Lower lobe of right lung (tissue), 2 donors: ENCODE measurements around the gene TPO. TPM values are rescaled to one million over a fixed set of nuclear protein-coding genes. Genes with fewer than 3 reads are reported as not detected.

Experiments used
- ATAC-seq, 2 donors: fragments of 200-7000 bp; cut with Tn5 transposase; one replicate each; pipeline ENCODE4 v1.9.1; 2020 to 2022; ENCODE audit warnings: mild to moderate bottlenecking in 2 of 2, moderate library complexity in 2 of 2
- DNase-seq: peaks from one replicate; pipeline ENCODE4 v3.0.0-alpha.2; 2020
- H3K27ac ChIP-seq: fragments of 200-600 bp; one replicate; pipeline ENCODE4 v1.8.0; 2022
- H3K27me3 ChIP-seq: fragments of 200-600 bp; one replicate; pipeline ENCODE4 v1.8.0; 2022; ENCODE audit warnings: low read depth
- H3K36me3 ChIP-seq: fragments of 200-600 bp; one replicate; pipeline ENCODE4 v1.8.0; 2022; ENCODE audit warnings: mild to moderate bottlenecking
- H3K4me1 ChIP-seq: fragments of 200-600 bp; one replicate; pipeline ENCODE4 v1.8.0; 2022
- H3K4me3 ChIP-seq: fragments of 200-600 bp; one replicate; pipeline ENCODE4 v1.8.0; 2022; ENCODE audit warnings: mild to moderate bottlenecking
- H3K9me3 ChIP-seq: fragments of 200-600 bp; one replicate; pipeline ENCODE4 v1.8.0; 2022
- intact Hi-C: fragments of 100-400 bp; cut with DNase I; formaldehyde crosslinking; loops from one replicate; pipeline ENCODE4 v1.11.0; 2022
- total RNA-seq: library from RNA; stranded (reverse); fragmentation: NEBNext Ultra II Directional; extraction: Animal tissue kit (Norgen Biotek cat#: 25700); gene quantifications from one replicate; pipeline ENCODE4 v1.2.1, GENCODE V29; 2021
- TF ChIP-seq, protein P1 (sequence below): fragments of 200-600 bp; IDR thresholded peaks from one replicate; pipeline ENCODE4 v1.8.0; 2022; ENCODE audit warnings: antibody characterized with exemption, mild to moderate bottlenecking
- donor health status: DM: no; HTN: yes; CAD: no; lungs with severe emphysema.

Gene TPO
- total RNA-seq, 1 donor from 2014 or later = 0.21 TPM

DNA sequence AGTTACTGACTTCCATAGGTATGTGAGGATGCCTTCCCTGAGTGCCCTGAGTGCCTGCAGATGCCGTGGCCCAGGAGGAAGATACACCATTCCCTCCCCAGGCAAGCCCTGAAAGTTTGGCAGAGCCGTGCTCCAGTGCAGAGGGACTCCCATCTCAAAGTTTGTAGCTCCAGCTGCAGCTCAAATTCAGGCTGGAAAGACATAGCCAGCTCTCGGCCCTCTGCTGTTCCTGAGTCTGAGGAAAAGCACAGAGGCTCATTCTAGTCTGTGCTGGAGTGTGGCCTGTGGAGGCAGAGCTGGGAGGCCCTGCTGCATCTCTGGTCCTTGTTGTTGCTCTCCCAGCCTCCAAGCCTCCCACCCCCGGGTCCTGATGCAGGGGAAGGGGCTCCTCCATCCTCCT lies 15.9 kb upstream of the TPO start:
- DNase-seq (no peak), ATAC-seq (no peak)
- intact Hi-C loops = no loop called here
- no peaks in the 10 kb centered on the region for H3K9me3 ChIP-seq
- no peaks in the 10 kb centered on the region for H3K27me3 ChIP-seq
- TF ChIP-seq, protein P1, sequence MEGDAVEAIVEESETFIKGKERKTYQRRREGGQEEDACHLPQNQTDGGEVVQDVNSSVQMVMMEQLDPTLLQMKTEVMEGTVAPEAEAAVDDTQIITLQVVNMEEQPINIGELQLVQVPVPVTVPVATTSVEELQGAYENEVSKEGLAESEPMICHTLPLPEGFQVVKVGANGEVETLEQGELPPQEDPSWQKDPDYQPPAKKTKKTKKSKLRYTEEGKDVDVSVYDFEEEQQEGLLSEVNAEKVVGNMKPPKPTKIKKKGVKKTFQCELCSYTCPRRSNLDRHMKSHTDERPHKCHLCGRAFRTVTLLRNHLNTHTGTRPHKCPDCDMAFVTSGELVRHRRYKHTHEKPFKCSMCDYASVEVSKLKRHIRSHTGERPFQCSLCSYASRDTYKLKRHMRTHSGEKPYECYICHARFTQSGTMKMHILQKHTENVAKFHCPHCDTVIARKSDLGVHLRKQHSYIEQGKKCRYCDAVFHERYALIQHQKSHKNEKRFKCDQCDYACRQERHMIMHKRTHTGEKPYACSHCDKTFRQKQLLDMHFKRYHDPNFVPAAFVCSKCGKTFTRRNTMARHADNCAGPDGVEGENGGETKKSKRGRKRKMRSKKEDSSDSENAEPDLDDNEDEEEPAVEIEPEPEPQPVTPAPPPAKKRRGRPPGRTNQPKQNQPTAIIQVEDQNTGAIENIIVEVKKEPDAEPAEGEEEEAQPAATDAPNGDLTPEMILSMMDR = no peak
- no peaks in the 10 kb centered on the region for H3K4me1 ChIP-seq
- no peak overlapping the region for H3K4me3 ChIP-seq
- no peak overlapping the region for H3K27ac ChIP-seq
- H3K36me3 ChIP-seq = no peaks in the 10 kb centered on the region

DNA sequence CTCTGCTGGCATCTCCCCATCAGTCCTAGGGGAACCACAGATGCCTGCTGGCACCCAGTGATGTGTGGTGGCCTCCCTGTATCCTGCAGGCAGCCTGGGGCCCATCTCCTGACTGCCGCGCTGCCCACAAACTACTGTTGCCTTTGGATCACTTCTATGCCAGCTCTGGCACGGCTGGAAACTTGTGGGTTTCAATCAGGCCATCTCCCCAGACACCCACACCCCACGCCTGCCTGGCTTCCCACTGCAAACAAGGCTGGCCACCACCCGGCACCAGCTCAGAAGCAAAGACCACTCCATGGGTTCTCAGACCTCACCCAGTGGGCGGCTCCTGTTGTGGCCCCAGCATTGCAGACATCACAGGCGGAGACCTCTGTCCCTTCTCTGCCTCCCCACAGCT lies 15.1 kb upstream of the TPO start:
- Histone ChIP-seq H3K4me3 (no peak overlapping the region), H3K27me3 (no peaks in the 10 kb centered on the region), H3K27ac (no peak overlapping the region), H3K9me3 (no peaks in the 10 kb centered on the region), H3K4me1 (no peaks in the 10 kb centered on the region), H3K36me3 (no peaks in the 10 kb centered on the region)
- ATAC-seq (no peak), DNase-seq (no peak)
- intact Hi-C loops = no loop called here
- TF ChIP-seq, protein P1 = no peak

DNA sequence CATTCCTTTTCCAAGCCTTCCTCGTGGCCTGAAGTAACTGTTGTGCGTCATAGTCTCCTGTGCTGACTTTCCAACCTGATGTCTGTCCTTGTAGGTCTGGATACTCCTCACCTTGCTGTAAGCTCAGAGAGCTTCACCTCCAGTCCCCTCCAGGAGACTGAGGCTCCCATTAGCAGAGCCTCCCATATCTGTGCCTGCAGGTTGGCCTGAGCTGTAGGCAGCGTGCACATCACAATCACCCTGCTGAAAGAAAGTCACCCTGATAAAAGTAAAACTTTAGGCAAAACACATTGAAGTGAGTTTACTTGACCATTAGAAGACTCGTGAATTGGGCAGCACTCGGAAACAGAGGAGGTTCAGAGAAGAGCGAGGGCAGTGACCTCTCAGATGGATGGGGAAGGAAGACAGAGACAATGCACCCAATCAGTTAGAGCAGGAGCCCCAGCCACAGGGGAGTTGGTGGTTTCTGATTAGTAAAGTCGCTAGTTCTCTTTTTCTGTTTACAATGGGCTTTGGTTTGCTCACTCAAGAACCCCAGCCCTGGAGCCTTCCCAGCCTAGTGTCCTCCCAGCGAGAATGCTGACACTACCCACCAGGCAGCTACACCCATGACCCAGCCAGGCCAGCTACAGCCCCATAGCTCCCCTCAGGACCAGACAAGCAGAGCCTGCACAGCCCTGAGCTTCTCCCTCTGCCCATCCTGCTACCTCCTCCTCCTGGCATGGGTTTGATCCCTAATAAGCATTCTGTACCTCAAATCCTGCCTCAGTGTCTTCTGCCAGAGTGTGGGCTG lies 12.1 kb upstream of the TPO start:
- no peak for ATAC-seq
- H3K27ac ChIP-seq = no peak overlapping the region

DNA sequence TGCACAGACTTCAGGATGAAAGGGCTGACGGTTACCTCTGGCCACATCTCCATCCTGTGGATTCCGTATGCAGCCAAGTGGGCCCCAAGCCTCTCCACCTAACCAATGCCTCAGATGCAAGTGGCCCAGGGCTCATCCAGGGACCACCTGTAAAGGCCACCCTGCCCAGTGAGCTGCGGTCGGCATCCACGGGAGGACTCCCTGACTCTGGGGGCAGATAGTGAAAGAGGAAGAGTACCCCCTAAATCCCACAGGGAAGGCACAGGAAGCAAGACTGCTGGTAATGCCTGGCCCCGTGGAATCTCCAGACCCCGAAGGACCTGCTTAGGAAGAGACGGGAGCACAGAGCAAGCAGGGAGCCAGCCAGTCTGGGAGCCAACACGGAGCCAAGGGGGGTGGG lies 11.2 kb upstream of the TPO start:
- Histone ChIP-seq H3K36me3 (no peaks in the 10 kb centered on the region), H3K4me3 (no peak overlapping the region), H3K27ac (no peak overlapping the region), H3K4me1 (no peaks in the 10 kb centered on the region), H3K27me3 (no peaks in the 10 kb centered on the region), H3K9me3 (no peaks in the 10 kb centered on the region)
- TF ChIP-seq, protein P1 = no peak
- no peak for DNase-seq
- no peak for ATAC-seq
- intact Hi-C loops = no loop called here

More for the DNA sequence above, 12.1 kb upstream of the TPO start:
- Histone ChIP-seq H3K4me3 (no peak overlapping the region), H3K9me3 (no peaks in the 10 kb centered on the region), H3K27me3 (no peaks in the 10 kb centered on the region), H3K36me3 (no peaks in the 10 kb centered on the region), H3K4me1 (no peaks in the 10 kb centered on the region)
- TF ChIP-seq, protein P1 = no peak
- no peak for DNase-seq
- intact Hi-C loops = no loop called here

DNA sequence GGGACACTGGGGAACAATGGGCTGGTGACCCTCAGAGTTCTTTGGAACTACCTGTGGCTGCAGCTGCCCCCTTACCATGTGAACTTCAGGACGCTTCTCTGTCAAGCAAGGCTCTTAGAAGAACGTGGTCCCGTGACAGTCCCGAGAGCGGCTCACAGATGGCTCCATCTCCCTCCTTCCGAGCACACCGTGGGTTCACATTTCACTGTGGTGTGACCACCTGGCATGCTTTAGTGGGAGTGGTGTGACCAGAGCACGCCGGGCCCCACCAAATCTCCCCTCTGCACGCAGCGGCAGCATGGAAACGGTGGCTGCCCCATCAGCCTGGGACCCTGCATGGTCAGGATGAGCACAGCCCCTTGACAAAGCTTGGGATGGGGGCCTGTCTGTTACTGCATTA lies 9.7 kb upstream of the TPO start:
- Histone ChIP-seq H3K4me3 (no peak overlapping the region), H3K27ac (no peak overlapping the region), H3K9me3 (no peaks in the 10 kb centered on the region), H3K4me1 (no peaks in the 10 kb centered on the region), H3K27me3 (no peaks in the 10 kb centered on the region), H3K36me3 (no peaks in the 10 kb centered on the region)
- DNase-seq = no peak
- TF ChIP-seq, protein P1 = no peak
- no peak for ATAC-seq
- intact Hi-C loops = no loop called here
